ENCODE measurements around the gene UFD1.

The UFD1 gene

DNA sequence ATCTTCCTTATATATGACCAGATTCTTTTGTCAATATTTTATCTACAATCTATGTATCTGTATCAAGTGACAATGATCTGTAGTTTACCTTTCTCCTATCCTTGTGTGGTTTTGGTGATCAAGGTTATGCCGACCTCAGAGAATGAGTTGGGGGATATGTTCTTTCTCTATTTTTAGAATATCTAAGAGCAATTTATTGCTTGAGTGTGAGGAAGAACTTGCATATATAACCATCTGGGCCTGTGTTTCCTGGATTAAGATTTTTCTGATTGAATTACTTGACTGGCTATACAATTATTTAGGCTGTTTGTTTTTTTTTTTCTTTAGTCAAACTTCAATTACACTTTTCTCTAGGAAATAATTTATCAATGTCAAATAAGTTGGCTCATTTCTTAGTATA lies 17.5 kb downstream of the UFD1 start:
- Histone ChIP-seq H3K27ac (ENCODE audit: insufficient read depth, low read length, poor library complexity, severe bottlenecking) (no peak overlapping the region), H3K36me3 (ENCODE audit: control insufficient read depth, insufficient read depth, low read length) (peaks cover 36% of the 10 kb centered on the region)

DNA sequence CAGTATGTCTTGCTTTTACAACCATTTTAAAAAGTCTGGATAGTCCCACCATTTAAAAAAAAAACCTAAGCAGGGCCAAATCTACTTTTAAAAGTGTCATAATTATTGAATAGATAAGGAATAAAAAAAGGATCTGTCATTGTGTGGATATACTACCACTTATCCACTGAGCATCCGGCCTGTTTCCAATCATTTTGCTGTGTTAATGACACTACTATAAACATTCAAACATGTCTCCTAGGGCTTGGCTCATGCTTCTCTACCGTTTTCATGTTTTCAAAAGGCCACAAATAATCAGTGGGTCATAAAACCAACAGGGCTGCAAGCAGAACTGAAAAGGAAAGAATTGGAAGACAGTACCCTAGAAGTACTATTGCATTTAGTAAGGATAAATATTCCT lies 19.0 kb downstream of the UFD1 start:
- Histone ChIP-seq H3K27ac (ENCODE audit: insufficient read depth, low read length, poor library complexity, severe bottlenecking) (no peak overlapping the region), H3K27me3 (replicated peaks; ENCODE audit: control insufficient read depth, insufficient read depth, low read length, poor library complexity, severe bottlenecking) (no peaks in the 10 kb centered on the region), H3K36me3 (ENCODE audit: control insufficient read depth, insufficient read depth, low read length) (peaks cover 37% of the 10 kb centered on the region), H3K9me3 (ENCODE audit: control insufficient read depth, low read length) (no peaks in the 10 kb centered on the region), H3K4me1 (ENCODE audit: control insufficient read depth, insufficient read depth, low read length, poor library complexity, severe bottlenecking) (no peaks in the 10 kb centered on the region), H3K4me3 (ENCODE audit: insufficient read depth, low read depth, low read length, poor library complexity, severe bottlenecking) (no peak overlapping the region)
- no peak for DNase-seq

More for the DNA sequence above, 17.5 kb downstream of the UFD1 start:
- no peak for DNase-seq
- Histone ChIP-seq H3K9me3 (ENCODE audit: control insufficient read depth, low read length) (no peaks in the 10 kb centered on the region), H3K27me3 (replicated peaks; ENCODE audit: control insufficient read depth, insufficient read depth, low read length, poor library complexity, severe bottlenecking) (no peaks in the 10 kb centered on the region), H3K4me1 (ENCODE audit: control insufficient read depth, insufficient read depth, low read length, poor library complexity, severe bottlenecking) (no peaks in the 10 kb centered on the region), H3K4me3 (ENCODE audit: insufficient read depth, low read depth, low read length, poor library complexity, severe bottlenecking) (no peak overlapping the region)

DNA sequence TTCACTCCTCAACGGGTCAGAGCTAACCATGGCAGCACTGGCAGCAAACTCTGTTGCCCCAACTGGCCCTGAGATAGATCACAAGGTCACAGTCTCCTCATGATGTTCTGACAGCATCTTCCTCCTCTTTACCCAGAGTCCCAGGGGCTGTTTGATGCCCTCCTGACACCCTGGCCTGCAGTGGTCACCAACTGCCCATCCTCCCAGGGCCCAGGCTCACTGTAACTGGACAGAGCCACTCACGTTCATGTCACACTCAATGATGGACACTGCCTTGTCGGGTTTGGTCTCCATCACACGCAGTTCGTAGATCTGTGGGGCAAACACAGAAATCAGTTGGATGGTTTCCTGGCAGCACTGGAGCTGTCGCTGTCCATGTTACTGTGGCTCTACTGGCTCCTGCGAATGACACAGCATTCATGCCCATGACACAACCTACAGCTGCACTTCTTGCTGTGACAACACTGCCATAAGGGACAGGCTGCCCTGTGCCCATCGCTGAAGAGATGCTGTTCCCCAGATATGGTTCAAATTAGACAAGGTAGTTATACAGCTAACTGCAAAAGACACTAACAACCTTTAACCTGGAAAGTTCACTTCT lies 21.1 kb downstream of the UFD1 start:
- Histone ChIP-seq H3K36me3 (ENCODE audit: control insufficient read depth, insufficient read depth, low read length) (peaks cover 50% of the 10 kb centered on the region), H3K4me3 (ENCODE audit: insufficient read depth, low read depth, low read length, poor library complexity, severe bottlenecking) (no peak overlapping the region)

DNA sequence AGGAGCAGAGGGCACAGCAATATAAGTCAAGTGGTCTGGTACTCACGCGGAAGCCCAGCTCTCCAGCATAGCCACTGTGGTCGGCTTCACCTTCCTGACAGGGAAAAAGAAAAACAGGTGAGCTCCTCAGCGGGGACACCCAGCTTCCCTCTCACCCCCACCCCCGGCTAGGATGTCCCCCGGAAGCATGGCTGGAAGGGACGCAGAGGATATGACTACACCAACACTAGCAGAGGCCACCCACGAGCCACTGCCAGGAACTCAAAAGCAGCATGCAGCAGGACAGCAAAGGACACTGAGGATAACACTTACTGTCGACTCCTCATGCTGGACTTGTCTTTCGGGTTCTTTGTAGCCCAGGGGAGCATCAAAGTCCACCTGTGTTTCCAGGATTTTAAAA lies 22.5 kb downstream of the UFD1 start:
- Histone ChIP-seq H3K36me3 (ENCODE audit: control insufficient read depth, insufficient read depth, low read length) (peaks cover 62% of the 10 kb centered on the region), H3K4me3 (ENCODE audit: insufficient read depth, low read depth, low read length, poor library complexity, severe bottlenecking) (no peak overlapping the region), H3K4me1 (ENCODE audit: control insufficient read depth, insufficient read depth, low read length, poor library complexity, severe bottlenecking) (no peaks in the 10 kb centered on the region), H3K27me3 (replicated peaks; ENCODE audit: control insufficient read depth, insufficient read depth, low read length, poor library complexity, severe bottlenecking) (no peaks in the 10 kb centered on the region), H3K9me3 (ENCODE audit: control insufficient read depth, low read length) (no peaks in the 10 kb centered on the region), H3K27ac (ENCODE audit: insufficient read depth, low read length, poor library complexity, severe bottlenecking) (no peak overlapping the region)
- no peak for DNase-seq

More for the DNA sequence above, 21.1 kb downstream of the UFD1 start:
- H3K27ac ChIP-seq (ENCODE audit: insufficient read depth, low read length, poor library complexity, severe bottlenecking): no peak overlapping the region
- no peaks in the 10 kb centered on the region for H3K9me3 ChIP-seq (ENCODE audit: control insufficient read depth, low read length)
- no peaks in the 10 kb centered on the region for H3K27me3 ChIP-seq (replicated peaks; ENCODE audit: control insufficient read depth, insufficient read depth, low read length, poor library complexity, severe bottlenecking)
- H3K4me1 ChIP-seq (ENCODE audit: control insufficient read depth, insufficient read depth, low read length, poor library complexity, severe bottlenecking): no peaks in the 10 kb centered on the region
- no peak for DNase-seq

DNA sequence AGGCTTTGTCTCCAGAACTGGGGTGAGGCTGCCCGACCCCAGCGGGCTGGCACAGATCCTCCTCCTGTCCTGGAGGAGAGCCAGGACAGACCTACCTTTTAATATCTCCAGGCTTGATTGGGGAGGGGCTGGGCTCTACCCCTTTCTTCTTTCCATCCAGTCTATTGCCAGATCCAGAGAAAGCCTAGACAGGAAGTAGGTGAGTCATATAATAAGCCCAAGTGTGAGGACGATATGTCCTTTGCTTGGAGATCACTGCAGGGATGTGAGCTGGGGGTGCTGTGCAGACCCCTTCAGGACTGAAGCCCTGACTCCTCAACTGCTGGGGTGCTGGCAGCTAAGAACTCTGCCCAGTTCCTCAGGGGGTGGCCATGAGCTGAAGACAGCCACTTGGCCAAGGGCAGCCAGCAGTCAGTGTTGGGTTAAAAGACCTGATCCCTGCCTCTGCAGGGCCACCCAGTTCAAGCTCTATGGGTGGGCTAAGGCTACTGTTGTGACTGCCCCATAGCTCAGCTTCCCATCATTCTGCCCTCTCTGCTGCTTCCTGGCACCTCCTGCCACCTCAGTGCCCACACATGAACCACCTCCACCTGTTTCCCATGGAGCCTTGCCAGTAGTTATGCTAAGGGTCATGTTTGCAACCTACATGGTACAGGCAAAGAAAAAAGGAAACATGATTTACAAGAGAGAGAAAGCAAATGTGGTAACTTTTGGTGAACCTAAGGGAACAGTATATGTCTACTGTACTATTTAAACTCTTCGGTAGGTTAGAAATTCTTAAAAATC lies 23.2 kb downstream of the UFD1 start:
- H3K27ac ChIP-seq (ENCODE audit: insufficient read depth, low read length, poor library complexity, severe bottlenecking): no peak overlapping the region
- H3K4me3 ChIP-seq (ENCODE audit: insufficient read depth, low read depth, low read length, poor library complexity, severe bottlenecking): no peak overlapping the region
- peaks cover 62% of the 10 kb centered on the region for H3K36me3 ChIP-seq (ENCODE audit: control insufficient read depth, insufficient read depth, low read length)

DNA sequence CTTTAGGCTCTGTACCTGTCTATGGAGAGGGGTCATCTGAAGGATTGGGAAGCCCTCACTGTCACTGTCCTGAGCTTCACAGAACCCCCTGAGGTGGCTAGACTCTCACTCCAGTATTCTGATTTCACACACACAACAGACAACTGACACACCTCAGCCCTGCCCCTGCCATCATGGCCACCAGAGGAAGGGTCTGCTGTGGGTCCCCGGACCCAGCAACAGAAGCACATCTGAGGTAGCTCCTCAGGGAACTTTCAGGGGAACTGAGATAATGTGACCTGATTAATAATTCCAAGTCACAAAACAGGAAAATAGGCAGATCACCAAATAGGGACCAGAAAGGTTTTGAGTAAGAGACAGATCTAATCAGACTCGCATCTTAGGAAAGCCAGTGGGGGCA lies 24.0 kb downstream of the UFD1 start:
- DNase-seq: no peak
- peaks cover 62% of the 10 kb centered on the region for H3K36me3 ChIP-seq (ENCODE audit: control insufficient read depth, insufficient read depth, low read length)

More for the DNA sequence above, 23.2 kb downstream of the UFD1 start:
- Histone ChIP-seq H3K4me1 (ENCODE audit: control insufficient read depth, insufficient read depth, low read length, poor library complexity, severe bottlenecking) (no peaks in the 10 kb centered on the region), H3K9me3 (ENCODE audit: control insufficient read depth, low read length) (no peaks in the 10 kb centered on the region), H3K27me3 (replicated peaks; ENCODE audit: control insufficient read depth, insufficient read depth, low read length, poor library complexity, severe bottlenecking) (no peaks in the 10 kb centered on the region)
- DNase-seq: no peak

DNA sequence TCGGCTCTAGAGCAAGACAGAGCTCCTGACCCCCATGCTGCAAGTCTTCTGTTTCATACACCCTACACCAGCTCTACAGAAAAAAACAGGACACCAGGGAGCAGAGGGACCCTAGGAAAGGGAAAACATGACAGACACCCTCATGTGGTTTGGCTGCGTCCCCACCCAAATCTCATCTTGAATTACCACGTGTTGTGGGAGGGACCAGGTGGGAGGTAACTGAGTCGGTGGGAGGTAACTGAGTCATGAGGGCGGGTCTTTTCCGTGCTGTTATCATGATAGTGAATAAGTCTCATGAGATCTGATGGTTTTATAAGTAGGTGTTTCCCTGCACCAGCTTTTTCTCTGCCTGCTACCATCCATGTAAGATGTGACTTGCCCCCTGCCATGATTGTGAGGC lies 24.8 kb downstream of the UFD1 start:
- DNase-seq: no peak
- H3K4me3 ChIP-seq (ENCODE audit: insufficient read depth, low read depth, low read length, poor library complexity, severe bottlenecking): no peak overlapping the region
- H3K9me3 ChIP-seq (ENCODE audit: control insufficient read depth, low read length): no peaks in the 10 kb centered on the region
- H3K36me3 ChIP-seq (ENCODE audit: control insufficient read depth, insufficient read depth, low read length): peaks cover 62% of the 10 kb centered on the region
- H3K27me3 ChIP-seq (replicated peaks; ENCODE audit: control insufficient read depth, insufficient read depth, low read length, poor library complexity, severe bottlenecking): no peaks in the 10 kb centered on the region
- no peak overlapping the region for H3K27ac ChIP-seq (ENCODE audit: insufficient read depth, low read length, poor library complexity, severe bottlenecking)
- H3K4me1 ChIP-seq (ENCODE audit: control insufficient read depth, insufficient read depth, low read length, poor library complexity, severe bottlenecking): no peaks in the 10 kb centered on the region

More for the DNA sequence above, 24.0 kb downstream of the UFD1 start:
- no peak overlapping the region for H3K4me3 ChIP-seq (ENCODE audit: insufficient read depth, low read depth, low read length, poor library complexity, severe bottlenecking)
- no peaks in the 10 kb centered on the region for H3K9me3 ChIP-seq (ENCODE audit: control insufficient read depth, low read length)
- no peak overlapping the region for H3K27ac ChIP-seq (ENCODE audit: insufficient read depth, low read length, poor library complexity, severe bottlenecking)
- no peaks in the 10 kb centered on the region for H3K27me3 ChIP-seq (replicated peaks; ENCODE audit: control insufficient read depth, insufficient read depth, low read length, poor library complexity, severe bottlenecking)
- no peaks in the 10 kb centered on the region for H3K4me1 ChIP-seq (ENCODE audit: control insufficient read depth, insufficient read depth, low read length, poor library complexity, severe bottlenecking)

DNA sequence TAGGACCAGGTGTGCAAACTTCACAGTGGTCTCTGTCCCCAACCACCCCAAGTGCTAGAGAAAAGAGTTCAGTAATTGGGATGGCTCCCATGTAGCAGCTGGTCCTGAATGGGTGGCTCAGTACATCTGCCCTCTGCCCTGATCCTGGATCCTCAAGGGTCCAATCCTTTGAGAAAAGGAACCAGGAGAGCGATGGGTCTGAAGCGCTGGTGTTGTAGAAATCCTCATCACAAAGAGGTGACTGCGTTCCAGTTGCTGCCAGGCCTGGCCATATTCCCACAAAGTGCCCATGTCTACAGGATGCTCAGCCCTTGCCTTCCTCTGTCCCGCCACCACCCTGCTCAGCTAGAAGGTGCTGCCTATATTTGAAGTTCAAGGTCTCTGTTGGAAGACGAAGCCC lies 25.3 kb downstream of the UFD1 start:
- no peak for DNase-seq
- no peaks in the 10 kb centered on the region for H3K9me3 ChIP-seq (ENCODE audit: control insufficient read depth, low read length)
- H3K36me3 ChIP-seq (ENCODE audit: control insufficient read depth, insufficient read depth, low read length): peaks cover 62% of the 10 kb centered on the region
- no peak overlapping the region for H3K4me3 ChIP-seq (ENCODE audit: insufficient read depth, low read depth, low read length, poor library complexity, severe bottlenecking)
- H3K27ac ChIP-seq (ENCODE audit: insufficient read depth, low read length, poor library complexity, severe bottlenecking): no peak overlapping the region
- no peaks in the 10 kb centered on the region for H3K27me3 ChIP-seq (replicated peaks; ENCODE audit: control insufficient read depth, insufficient read depth, low read length, poor library complexity, severe bottlenecking)
- H3K4me1 ChIP-seq (ENCODE audit: control insufficient read depth, insufficient read depth, low read length, poor library complexity, severe bottlenecking): no peaks in the 10 kb centered on the region

DNA sequence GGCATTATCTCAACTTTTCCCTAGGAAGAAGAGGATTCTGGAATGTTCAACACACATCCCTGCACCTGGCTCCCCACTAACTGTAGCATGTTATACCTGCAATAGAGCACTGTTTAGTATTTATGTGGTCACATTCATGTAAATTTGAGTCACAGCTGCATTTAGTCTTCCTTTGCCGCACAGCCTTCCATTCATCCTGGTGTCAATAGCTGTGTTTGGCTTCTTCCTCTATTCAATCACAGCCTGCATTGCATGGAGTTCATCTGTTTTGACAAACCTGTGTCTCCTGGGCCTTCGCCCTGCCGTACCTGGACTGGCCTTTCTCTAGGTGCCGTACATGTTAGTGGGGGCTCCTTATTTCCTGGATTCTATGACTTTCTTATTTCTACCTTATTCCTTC lies 27.4 kb downstream of the UFD1 start:
- H3K9me3 ChIP-seq (ENCODE audit: control insufficient read depth, low read length): no peaks in the 10 kb centered on the region
- H3K27me3 ChIP-seq (replicated peaks; ENCODE audit: control insufficient read depth, insufficient read depth, low read length, poor library complexity, severe bottlenecking): no peaks in the 10 kb centered on the region
- H3K4me1 ChIP-seq (ENCODE audit: control insufficient read depth, insufficient read depth, low read length, poor library complexity, severe bottlenecking): peaks cover 9% of the 10 kb centered on the region
- no peak for DNase-seq
- no peak overlapping the region for H3K4me3 ChIP-seq (ENCODE audit: insufficient read depth, low read depth, low read length, poor library complexity, severe bottlenecking)
- H3K36me3 ChIP-seq (ENCODE audit: control insufficient read depth, insufficient read depth, low read length): peaks cover 48% of the 10 kb centered on the region
- no peak overlapping the region for H3K27ac ChIP-seq (ENCODE audit: insufficient read depth, low read length, poor library complexity, severe bottlenecking)

DNA sequence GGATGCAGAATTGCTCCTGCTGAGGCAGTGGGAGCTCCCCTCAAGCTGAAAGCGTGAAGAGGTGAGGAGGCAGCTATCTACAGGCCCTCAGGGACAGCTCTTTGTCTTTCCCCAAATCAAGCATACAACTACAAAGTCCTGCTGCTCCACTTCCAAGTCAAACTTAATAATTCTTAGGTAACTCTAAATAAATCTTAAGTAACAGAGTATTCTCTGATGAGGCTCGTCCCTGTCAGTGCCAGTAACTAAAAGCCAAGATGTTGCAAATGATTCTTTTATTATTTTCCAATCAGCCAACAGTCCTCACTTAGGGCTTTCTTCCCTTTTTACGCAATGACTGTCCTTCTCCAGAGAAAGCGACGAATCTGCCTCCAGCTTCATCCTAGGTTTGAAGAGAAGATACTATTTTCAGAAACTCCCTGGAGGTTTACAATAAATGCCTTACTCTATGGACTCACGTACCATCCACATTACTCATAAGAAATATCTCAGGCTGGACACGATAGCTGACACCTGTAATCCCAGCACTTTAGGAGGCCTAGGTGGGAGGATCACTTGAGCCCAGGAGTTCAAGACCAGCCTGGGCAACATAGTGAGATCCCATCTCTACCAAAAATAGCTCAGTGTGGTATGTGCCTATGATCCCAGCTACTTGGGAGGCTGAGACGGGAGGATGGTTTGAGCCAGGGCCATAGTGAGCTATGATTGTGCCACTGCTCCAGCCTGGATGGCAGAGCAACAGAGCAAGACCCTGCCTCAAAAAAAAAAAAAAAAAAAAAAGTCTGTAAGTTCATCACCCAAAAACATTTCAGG lies 28.4 kb downstream of the UFD1 start:
- Histone ChIP-seq H3K9me3 (ENCODE audit: control insufficient read depth, low read length) (no peaks in the 10 kb centered on the region), H3K27me3 (replicated peaks; ENCODE audit: control insufficient read depth, insufficient read depth, low read length, poor library complexity, severe bottlenecking) (no peaks in the 10 kb centered on the region), H3K4me1 (ENCODE audit: control insufficient read depth, insufficient read depth, low read length, poor library complexity, severe bottlenecking) (peaks cover 14% of the 10 kb centered on the region), H3K4me3 (ENCODE audit: insufficient read depth, low read depth, low read length, poor library complexity, severe bottlenecking) (no peak overlapping the region), H3K36me3 (ENCODE audit: control insufficient read depth, insufficient read depth, low read length) (peaks cover 38% of the 10 kb centered on the region), H3K27ac (ENCODE audit: insufficient read depth, low read length, poor library complexity, severe bottlenecking) (no peak overlapping the region)
- DNase-seq: no peak
